Muscle of arm (tissue), 12 donors: ENCODE data around the gene CUL7. TPM values are rescaled to one million over a fixed set of nuclear protein-coding genes. Genes with fewer than 3 reads are reported as not detected.

Experiments used
- polyA plus RNA-seq, 12 donors: library from polyadenylated mRNA; unstranded; fragments of 120-200 nt; gene quantifications; one replicate each; pipeline ENCODE4 v1.2.1, GENCODE V29; 2013; ENCODE audit not compliant: insufficient read length in 12 of 12

CUL7 gene
- polyA plus RNA-seq, 12 donors = 24.3 to 48.6 (median 37.9) TPM; not detected in 1

Other genes with a start within 250 kb of the CUL7 start
- 100 to 1,000 TPM in 1 of 12 donors, 10 to 100 TPM in 11; 51.3 to 224 (median 80.8) TPM for gene RPL7L1, start 174.2 kb downstream of the CUL7 start, polyA plus RNA-seq
- gene PTCRA, start 137.8 kb downstream of the CUL7 start, polyA plus RNA-seq = under 1 TPM in 1 of 12 donors, not detected in 11; 0.44 TPM
- 10 to 100 TPM in 11 of 12 donors, not detected in 1; 21.5 to 35.1 (median 26.3) TPM for gene CNPY3, start 124.4 kb downstream of the CUL7 start, polyA plus RNA-seq
- gene GNMT, start 93.1 kb downstream of the CUL7 start, polyA plus RNA-seq = under 1 TPM in 10 of 12 donors, not detected in 2; 0.23 to 0.88 (median 0.40) TPM
- gene PEX6, start 74.7 kb downstream of the CUL7 start, polyA plus RNA-seq = 10 to 100 TPM in 10 of 12 donors, 1 to 10 TPM in 1, not detected in 1; 7.7 to 26.6 (median 18.1) TPM
- 10 to 100 TPM in 11 of 12 donors, not detected in 1; 40.0 to 58.7 (median 43.7) TPM for gene PPP2R5D, start 69.3 kb downstream of the CUL7 start, polyA plus RNA-seq
- gene MEA1, start 39.9 kb downstream of the CUL7 start, polyA plus RNA-seq = 10 to 100 TPM in 11 of 12 donors, not detected in 1; 38.6 to 59.5 (median 44.8) TPM
- gene KLHDC3, start 39.6 kb downstream of the CUL7 start, polyA plus RNA-seq = 100 to 1,000 TPM; 120 to 250 (median 193) TPM
- 10 to 100 TPM in 11 of 12 donors, not detected in 1; 27.3 to 53.6 (median 47.8) TPM for gene RRP36, start 32.2 kb downstream of the CUL7 start, polyA plus RNA-seq
- gene MRPL2, start 5.6 kb upstream of the CUL7 start, polyA plus RNA-seq = 10 to 100 TPM in 11 of 12 donors, not detected in 1; 35.2 to 51.9 (median 41.8) TPM
- 10 to 100 TPM in 11 of 12 donors, not detected in 1; 17.6 to 54.7 (median 24.4) TPM for gene KLC4, start 5.8 kb upstream of the CUL7 start, polyA plus RNA-seq
- gene PTK7, start 22.5 kb upstream of the CUL7 start, polyA plus RNA-seq = 100 to 1,000 TPM in 2 of 12 donors, 10 to 100 TPM in 9, not detected in 1; 35.2 to 193 (median 63.8) TPM
- 100 to 1,000 TPM in 1 of 12 donors, 10 to 100 TPM in 11; 34.9 to 100 (median 45.3) TPM for gene SRF, start 117.4 kb upstream of the CUL7 start, polyA plus RNA-seq
- 10 to 100 TPM in 10 of 12 donors, 1 to 10 TPM in 1, not detected in 1; 6.9 to 40.8 (median 14.7) TPM for gene CUL9, start 128.3 kb upstream of the CUL7 start, polyA plus RNA-seq
- 10 to 100 TPM in 11 of 12 donors, not detected in 1; 11.6 to 60.2 (median 16.5) TPM for gene DNPH1, start 175.6 kb upstream of the CUL7 start, polyA plus RNA-seq
- under 1 TPM in 8 of 12 donors, not detected in 4; 0.05 to 0.15 (median 0.07) TPM for gene TTBK1, start 189.6 kb upstream of the CUL7 start, polyA plus RNA-seq
- under 1 TPM in 2 of 12 donors, not detected in 10; 0.28 to 0.55 TPM for gene SLC22A7, start 244.4 kb upstream of the CUL7 start, polyA plus RNA-seq